ENCODE data around the gene SMARCC2. TPM values are rescaled to one million over a fixed set of nuclear protein-coding genes. Genes with fewer than 3 reads are reported as not detected.

SMARCC2 gene
- total and polyA plus RNA-seq, 2 of the 13 experiments (the other 11 are each of a cell fraction or from before 2014, with no cell fraction given), result 21.3 to 24.1 TPM

DNA sequence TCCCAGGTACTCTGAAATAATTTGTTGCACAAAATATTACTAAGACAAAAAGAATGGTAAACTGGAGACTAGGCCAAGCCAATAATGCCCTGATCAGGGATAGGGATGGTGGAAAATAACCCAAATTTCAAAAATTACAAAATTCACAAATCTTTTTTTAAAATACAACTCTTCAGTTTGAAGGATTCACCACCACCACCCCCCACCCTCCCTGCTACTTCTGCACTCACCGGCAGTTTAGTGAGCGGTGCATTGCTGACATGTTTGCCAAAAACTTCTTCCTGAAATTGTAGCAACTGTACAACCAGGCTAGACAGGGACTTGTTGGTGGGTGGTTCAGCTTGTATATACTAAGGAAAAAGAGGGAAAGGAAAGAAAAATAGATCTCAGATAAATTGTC, 2.3 kb downstream of the SMARCC2 start (continued):
- TF ChIP-seq, protein P1, sequence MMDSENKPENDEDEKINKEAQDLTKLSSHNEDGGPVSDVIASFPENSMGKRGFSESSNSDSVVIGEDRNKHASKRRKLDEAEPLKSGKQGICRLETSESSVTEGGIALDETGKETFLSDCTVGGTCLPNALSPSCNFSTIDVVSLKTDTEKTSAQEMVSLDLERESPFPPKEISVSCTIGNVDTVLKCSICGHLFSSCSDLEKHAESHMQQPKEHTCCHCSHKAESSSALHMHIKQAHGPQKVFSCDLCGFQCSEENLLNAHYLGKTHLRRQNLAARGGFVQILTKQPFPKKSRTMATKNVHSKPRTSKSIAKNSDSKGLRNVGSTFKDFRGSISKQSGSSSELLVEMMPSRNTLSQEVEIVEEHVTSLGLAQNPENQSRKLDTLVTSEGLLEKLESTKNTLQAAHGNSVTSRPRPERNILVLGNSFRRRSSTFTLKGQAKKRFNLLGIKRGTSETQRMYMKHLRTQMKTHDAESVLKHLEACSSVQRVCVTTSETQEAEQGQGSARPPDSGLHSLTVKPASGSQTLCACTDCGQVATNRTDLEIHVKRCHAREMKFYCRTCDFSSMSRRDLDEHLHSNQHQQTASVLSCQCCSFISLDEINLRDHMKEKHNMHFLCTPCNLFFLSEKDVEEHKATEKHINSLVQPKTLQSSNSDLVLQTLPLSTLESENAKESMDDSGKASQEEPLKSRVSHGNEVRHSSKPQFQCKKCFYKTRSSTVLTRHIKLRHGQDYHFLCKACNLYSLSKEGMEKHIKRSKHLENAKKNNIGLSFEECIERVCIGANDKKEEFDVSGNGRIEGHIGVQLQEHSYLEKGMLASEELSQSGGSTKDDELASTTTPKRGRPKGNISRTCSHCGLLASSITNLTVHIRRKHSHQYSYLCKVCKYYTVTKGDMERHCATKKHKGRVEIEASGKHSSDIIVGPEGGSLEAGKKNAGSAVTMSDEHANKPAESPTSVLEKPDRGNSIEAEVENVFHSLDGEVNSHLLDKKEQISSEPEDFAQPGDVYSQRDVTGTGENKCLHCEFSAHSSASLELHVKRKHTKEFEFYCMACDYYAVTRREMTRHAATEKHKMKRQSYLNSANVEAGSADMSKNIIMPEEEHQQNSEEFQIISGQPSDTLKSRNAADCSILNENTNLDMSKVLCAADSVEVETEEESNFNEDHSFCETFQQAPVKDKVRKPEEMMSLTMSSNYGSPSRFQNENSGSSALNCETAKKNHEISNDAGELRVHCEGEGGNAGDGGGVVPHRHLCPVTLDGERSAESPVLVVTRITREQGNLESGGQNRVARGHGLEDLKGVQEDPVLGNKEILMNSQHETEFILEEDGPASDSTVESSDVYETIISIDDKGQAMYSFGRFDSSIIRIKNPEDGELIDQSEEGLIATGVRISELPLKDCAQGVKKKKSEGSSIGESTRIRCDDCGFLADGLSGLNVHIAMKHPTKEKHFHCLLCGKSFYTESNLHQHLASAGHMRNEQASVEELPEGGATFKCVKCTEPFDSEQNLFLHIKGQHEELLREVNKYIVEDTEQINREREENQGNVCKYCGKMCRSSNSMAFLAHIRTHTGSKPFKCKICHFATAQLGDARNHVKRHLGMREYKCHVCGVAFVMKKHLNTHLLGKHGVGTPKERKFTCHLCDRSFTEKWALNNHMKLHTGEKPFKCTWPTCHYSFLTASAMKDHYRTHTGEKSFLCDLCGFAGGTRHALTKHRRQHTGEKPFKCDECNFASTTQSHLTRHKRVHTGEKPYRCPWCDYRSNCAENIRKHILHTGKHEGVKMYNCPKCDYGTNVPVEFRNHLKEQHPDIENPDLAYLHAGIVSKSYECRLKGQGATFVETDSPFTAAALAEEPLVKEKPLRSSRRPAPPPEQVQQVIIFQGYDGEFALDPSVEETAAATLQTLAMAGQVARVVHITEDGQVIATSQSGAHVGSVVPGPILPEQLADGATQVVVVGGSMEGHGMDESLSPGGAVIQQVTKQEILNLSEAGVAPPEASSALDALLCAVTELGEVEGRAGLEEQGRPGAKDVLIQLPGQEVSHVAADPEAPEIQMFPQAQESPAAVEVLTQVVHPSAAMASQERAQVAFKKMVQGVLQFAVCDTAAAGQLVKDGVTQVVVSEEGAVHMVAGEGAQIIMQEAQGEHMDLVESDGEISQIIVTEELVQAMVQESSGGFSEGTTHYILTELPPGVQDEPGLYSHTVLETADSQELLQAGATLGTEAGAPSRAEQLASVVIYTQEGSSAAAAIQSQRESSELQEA (CRISPR knock-in tag; IDR thresholded peaks at IDR 0.05; ENCODE audit: not compliant biosample characterization), result no peak
- no peak for TF ChIP-seq SUZ12 (IDR thresholded peaks at IDR 0.05; ENCODE audit: low read depth, low read length)
- TF ChIP-seq DR1 (CRISPR knock-in tag; IDR thresholded peaks at IDR 0.05), result no peak
- no peak for TF ChIP-seq ZNF431 (CRISPR knock-in tag; IDR thresholded peaks at IDR 0.05; ENCODE audit: borderline replicate concordance, low read depth)
- TF ChIP-seq, protein P2, sequence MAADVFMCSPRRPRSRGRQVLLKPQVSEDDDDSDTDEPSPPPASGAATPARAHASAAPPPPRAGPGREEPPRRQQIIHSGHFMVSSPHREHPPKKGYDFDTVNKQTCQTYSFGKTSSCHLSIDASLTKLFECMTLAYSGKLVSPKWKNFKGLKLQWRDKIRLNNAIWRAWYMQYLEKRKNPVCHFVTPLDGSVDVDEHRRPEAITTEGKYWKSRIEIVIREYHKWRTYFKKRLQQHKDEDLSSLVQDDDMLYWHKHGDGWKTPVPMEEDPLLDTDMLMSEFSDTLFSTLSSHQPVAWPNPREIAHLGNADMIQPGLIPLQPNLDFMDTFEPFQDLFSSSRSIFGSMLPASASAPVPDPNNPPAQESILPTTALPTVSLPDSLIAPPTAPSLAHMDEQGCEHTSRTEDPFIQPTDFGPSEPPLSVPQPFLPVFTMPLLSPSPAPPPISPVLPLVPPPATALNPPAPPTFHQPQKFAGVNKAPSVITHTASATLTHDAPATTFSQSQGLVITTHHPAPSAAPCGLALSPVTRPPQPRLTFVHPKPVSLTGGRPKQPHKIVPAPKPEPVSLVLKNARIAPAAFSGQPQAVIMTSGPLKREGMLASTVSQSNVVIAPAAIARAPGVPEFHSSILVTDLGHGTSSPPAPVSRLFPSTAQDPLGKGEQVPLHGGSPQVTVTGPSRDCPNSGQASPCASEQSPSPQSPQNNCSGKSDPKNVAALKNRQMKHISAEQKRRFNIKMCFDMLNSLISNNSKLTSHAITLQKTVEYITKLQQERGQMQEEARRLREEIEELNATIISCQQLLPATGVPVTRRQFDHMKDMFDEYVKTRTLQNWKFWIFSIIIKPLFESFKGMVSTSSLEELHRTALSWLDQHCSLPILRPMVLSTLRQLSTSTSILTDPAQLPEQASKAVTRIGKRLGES (CRISPR knock-in tag; IDR thresholded peaks at IDR 0.05; ENCODE audit: borderline replicate concordance), result no peak
- TF ChIP-seq RFX3 (CRISPR knock-in tag; IDR thresholded peaks at IDR 0.05), result no peak
- TF ChIP-seq MAF1 (CRISPR knock-in tag; IDR thresholded peaks at IDR 0.05; ENCODE audit: borderline replicate concordance), result no peak
- no peak for TF ChIP-seq KLF6 (CRISPR knock-in tag; IDR thresholded peaks at IDR 0.05)
- no peak for TF ChIP-seq CENPBD1 (CRISPR knock-in tag; IDR thresholded peaks at IDR 0.05; ENCODE audit: borderline replicate concordance, low read depth)
- no peak for TF ChIP-seq NR2F1 (CRISPR knock-in tag; IDR thresholded peaks at IDR 0.05)
- no peak for TF ChIP-seq ADNP (CRISPR knock-in tag; IDR thresholded peaks at IDR 0.05)
- TF ChIP-seq ZNF30 (CRISPR knock-in tag; IDR thresholded peaks at IDR 0.05), result no peak
